Endothelial cell of umbilical vein (primary cell): ENCODE data around the gene USB1. TPM values are rescaled to one million over a fixed set of nuclear protein-coding genes. Genes with fewer than 3 reads are reported as not detected.
"Not testable (repeated sequence)": the region's sequence is repeated elsewhere in the genome, so short reads cannot be mapped to it uniquely, and the experiment has no call there.

ENCODE experiments used
- BruUV-seq: library from RNA; stranded (reverse); fragments of 400-500 nt; replicated peaks from 2 replicates; lab custom pipeline; 2021; lab: Mats Ljungman, UMichigan
- CTCF ChIA-PET: fragments of 300-600, 350-600 bp; sonication (Branson Sonifier 250); formaldehyde crosslinking; loops from one replicate; lab custom pipeline; 2021; ENCODE audit warnings: antibody characterized with exemption, inconsistent platforms; lab: Charles Lee
- POLR2A ChIA-PET: fragments of 300-600, 350-600 bp; sonication (Branson Sonifier 250); formaldehyde crosslinking; loops from one replicate; lab custom pipeline; 2021; ENCODE audit warnings: antibody characterized with exemption, inconsistent platforms; lab: Charles Lee
- DNase-seq: peaks from one replicate; pipeline ENCODE4 v3.0.0-alpha.2; 2011; ENCODE audit warnings: low read depth, low spot score
- FAIRE-seq: peaks from 2 replicates; lab custom pipeline; 2011; peaks lifted over from hg19 to GRCh38; lab: Jason Lieb, UNC
- H2AFZ ChIP-seq: 2 replicates; pipeline ENCODE4 v1.6.0; 2012; ENCODE audit warnings: low read depth, low read length, control low read depth, inconsistent platforms
- H3K27ac ChIP-seq: 2 replicates; pipeline ENCODE4 v1.5.1; 2011; ENCODE audit warnings: low read depth, mild to moderate bottlenecking, control low read depth, low read length, moderate library complexity; ENCODE audit not compliant: insufficient read depth
- H3K27me3 ChIP-seq, 2 experiments: 2 replicates each; pipeline versions ENCODE4 v1.6.0 to v1.6.1; 2011; ENCODE audit warnings: low read length in 2 of 2, mixed read lengths in 1 of 2; ENCODE audit not compliant: control insufficient read depth in 2 of 2, insufficient read depth in 2 of 2
- H3K36me3 ChIP-seq, 2 experiments: 2 replicates in 1 of 2; 3 replicates in 1 of 2; pipeline ENCODE4 v1.5.1; 2011; ENCODE audit warnings: low read length in 2 of 2, mild to moderate bottlenecking in 1 of 2, moderate library complexity in 1 of 2; ENCODE audit not compliant: control insufficient read depth in 2 of 2, insufficient read depth in 2 of 2; ENCODE audit errors: extremely low read depth in 1 of 2
- H3K4me1 ChIP-seq: 3 replicates; pipeline ENCODE4 v1.5.1; 2011; ENCODE audit warnings: mild to moderate bottlenecking, low read length; ENCODE audit not compliant: control insufficient read depth, insufficient read depth; ENCODE audit errors: extremely low read depth
- H3K4me2 ChIP-seq: 2 replicates; pipeline ENCODE4 v1.6.1; 2011; ENCODE audit warnings: low read length, control low read depth, mixed read lengths; ENCODE audit not compliant: insufficient read depth
- H3K4me3 ChIP-seq, 3 experiments: fragments of 200-600 bp in 1 of 3; sonication (generic), shearing (Covaris generic) in 1 of 3; replicated peaks in 1 of 3; 2 replicates each; pipeline ENCODE4 v1.5.1; 2011 to 2016; ENCODE audit warnings: control low read depth in 3 of 3, low read length in 3 of 3, mild to moderate bottlenecking in 2 of 3, inconsistent platforms in 1 of 3, low read depth in 1 of 3, moderate library complexity in 1 of 3; ENCODE audit not compliant: insufficient read depth in 1 of 3
- H3K79me2 ChIP-seq: 2 replicates; pipeline ENCODE4 v1.6.0; 2012; ENCODE audit warnings: low read length, inconsistent platforms; ENCODE audit not compliant: control insufficient read depth, insufficient read depth
- H3K9ac ChIP-seq: replicated peaks from 2 replicates; pipeline ENCODE3; 2011; ENCODE audit warnings: low read length, control low read depth; ENCODE audit not compliant: insufficient read depth; ENCODE audit errors: extremely low read depth
- H3K9me1 ChIP-seq: replicated peaks from 3 replicates; pipeline ENCODE4 v1.6.0; 2011; ENCODE audit warnings: mild to moderate bottlenecking, low read length; ENCODE audit not compliant: control insufficient read depth, insufficient read depth; ENCODE audit errors: extremely low read depth
- H3K9me3 ChIP-seq: replicated peaks from 2 replicates; pipeline ENCODE4 v1.5.1; 2012; ENCODE audit warnings: low read length, inconsistent platforms; ENCODE audit not compliant: control insufficient read depth, insufficient read depth
- H4K20me1 ChIP-seq: replicated peaks from 2 replicates; pipeline ENCODE3; 2011; ENCODE audit warnings: mild to moderate bottlenecking, low read length; ENCODE audit not compliant: control insufficient read depth, insufficient read depth; ENCODE audit errors: extremely low read depth
- CTCF ChIP-seq, 2 donors: IDR thresholded peaks; 1 replicate in 1 of 2; 2 replicates in 1 of 2; pipeline ENCODE4 v1.5.1; 2011; ENCODE audit warnings: low read length in 2 of 2, mild to moderate bottlenecking in 2 of 2, moderate library complexity in 2 of 2, control low read depth in 1 of 2, inconsistent platforms in 1 of 2, low read depth in 1 of 2; ENCODE audit not compliant: insufficient read depth in 1 of 2; ENCODE audit errors: extremely low read depth in 1 of 2
- JUN ChIP-seq: IDR thresholded peaks from 2 replicates; pipeline ENCODE4 v1.6.1; 2011; ENCODE audit warnings: borderline replicate concordance, low read depth; ENCODE audit not compliant: insufficient read length, insufficient read depth
- MYC ChIP-seq: IDR thresholded peaks from one replicate; pipeline ENCODE4 v1.6.1; 2011; ENCODE audit warnings: mild to moderate bottlenecking, low read depth, low read length
- POLR2A ChIP-seq: IDR thresholded peaks from 2 replicates; pipeline ENCODE4 v1.6.1; 2012; ENCODE audit warnings: low read depth, mild to moderate bottlenecking, control low read depth, low read length
- POLR2AphosphoS5 ChIP-seq: IDR thresholded peaks from 2 replicates; pipeline ENCODE4 v1.6.1; 2012; ENCODE audit warnings: low read depth, mild to moderate bottlenecking, control low read depth, low read length, moderate library complexity; ENCODE audit not compliant: insufficient read depth
- dilution Hi-C: fragments of 300-500 bp; cut with MboI; formaldehyde crosslinking; loops from one replicate; pipeline ENCODE4 v1.15.0; 2019; ENCODE audit warnings: low sequenced_read_pairs; ENCODE audit not compliant: extremely low pct_ligation_motif_present
- intact Hi-C: fragments of 100-400 bp; cut with micrococcal nuclease; formaldehyde crosslinking; loops from one replicate; pipeline ENCODE4 v1.10.0; 2022
- polyA plus RNA-seq, 4 experiments: library from polyadenylated mRNA; depleted of rRNA in 3 of 4; stranded (reverse) in 3 of 4; unstranded in 1 of 4; fragments of >200 nt; gene quantifications; 2 replicates each; pipeline versions ENCODE4 v1.2.1 to v1.2.3, GENCODE V29; 2011 to 2012; ENCODE audit warnings: missing spikeins in 1 of 4
- total RNA-seq: library from RNA; stranded (reverse); gene quantifications from 2 replicates; pipeline ENCODE4 v1.2.3, GENCODE V29; 2021
- TF ChIP-seq, protein P1 (sequence below): IDR thresholded peaks from 2 replicates; pipeline ENCODE4 v1.6.1; 2011; ENCODE audit not compliant: insufficient read depth, insufficient read length

The USB1 gene
- total and polyA plus RNA-seq, 2 donors (not counting 3 experiments of a cell fraction or from before 2014, with no cell fraction given): 64.6 to 83.8 TPM

GRCh38 chr16:57977418-57978069 lies 23.7 kb upstream of the USB1 start:
- no peak for DNase-seq
- CTCF ChIA-PET: interaction anchor here (1.4 kb wide), 1 partner anchor 10 kb away, joined by 5 read pairs; no protein-coding TSS in a partner anchor

GRCh38 chr16:57978070-57978465 lies 23.1 kb upstream of the USB1 start:
- POLR2A ChIA-PET, H3K9me3 ChIP-seq: not testable (repeated sequence)

More at GRCh38 chr16:57977418-57978069, 23.7 kb upstream of the USB1 start:
- POLR2A ChIA-PET: no interaction called here
- intact Hi-C loops: no loop called here
- no peaks in the 10 kb centered on the region for H3K79me2 ChIP-seq
- dilution Hi-C loops: no loop called here
- no peaks in the 10 kb centered on the region for H4K20me1 ChIP-seq
- no peak overlapping the region for H3K4me2 ChIP-seq
- no peak overlapping the region for H3K4me3 ChIP-seq
- TF ChIP-seq, protein P1, sequence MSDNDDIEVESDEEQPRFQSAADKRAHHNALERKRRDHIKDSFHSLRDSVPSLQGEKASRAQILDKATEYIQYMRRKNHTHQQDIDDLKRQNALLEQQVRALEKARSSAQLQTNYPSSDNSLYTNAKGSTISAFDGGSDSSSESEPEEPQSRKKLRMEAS: no peak
- TF ChIP-seq MYC (no peak), POLR2A (no peak), POLR2AphosphoS5 (no peak), JUN (no peak), CTCF (IDR thresholded peaks at IDR 0.05; ENCODE audit: extremely low read depth in 1 of 2, insufficient read depth in 1 of 2, low read depth in 1 of 2, low read length in 2 of 2) (no peak)
- H3K9me1 ChIP-seq: no peaks in the 10 kb centered on the region
- peaks cover 0 to 3% of the 10 kb centered on the region in 2 experiments for H3K27me3 ChIP-seq
- H2AFZ ChIP-seq: no peak overlapping the region
- no peaks in the 10 kb centered on the region for H3K4me1 ChIP-seq
- H3K27ac ChIP-seq: no peak overlapping the region
- no peak for FAIRE-seq
- H3K9me3 ChIP-seq: no peaks in the 10 kb centered on the region
- H3K9ac ChIP-seq: no peak overlapping the region
- no TSS peak for BruUV-seq
- H3K36me3 ChIP-seq: no peaks in the 10 kb centered on the region

More at GRCh38 chr16:57978070-57978465, 23.1 kb upstream of the USB1 start:
- intact Hi-C loops, H2AFZ ChIP-seq, H3K9me1 ChIP-seq, H3K36me3 ChIP-seq, BruUV-seq, H3K79me2 ChIP-seq, H4K20me1 ChIP-seq, CTCF ChIA-PET, H3K4me3 ChIP-seq, H3K9ac ChIP-seq, DNase-seq, FAIRE-seq, H3K27me3 ChIP-seq, H3K4me1 ChIP-seq, H3K27ac ChIP-seq, dilution Hi-C loops, H3K4me2 ChIP-seq: not testable (repeated sequence)
